ENCODE data around the gene CCDC88A. TPM values are rescaled to one million over a fixed set of nuclear protein-coding genes. Genes with fewer than 3 reads are reported as not detected.

Gene CCDC88A
- total and polyA plus RNA-seq, 2 experiments from 2014 or later, result 144 to 169 TPM

- no peak for TF ChIP-seq POLR2AphosphoS5 (IDR thresholded peaks at IDR 0.05; ENCODE audit: low read depth)
- no peak for TF ChIP-seq ZNF331 (CRISPR knock-in tag; IDR thresholded peaks at IDR 0.05; ENCODE audit: low read depth)
- TF ChIP-seq JUNB (IDR thresholded peaks at IDR 0.05; ENCODE audit: unreplicated experiment), result no peak
- TF ChIP-seq EZH2 (IDR thresholded peaks at IDR 0.05; ENCODE audit: low read depth, unreplicated experiment), result no peak
- no peak for TF ChIP-seq NANOG (IDR thresholded peaks at IDR 0.05; ENCODE audit: borderline replicate concordance)
- no peak for TF ChIP-seq STAT1 (IDR thresholded peaks at IDR 0.05; ENCODE audit: unreplicated experiment)
Observed at GRCh38 chr2:55309446-55309845, 110.2 kb downstream of the CCDC88A start (continued).

GRCh38 chr2:55302241-55302640 lies 117.4 kb downstream of the CCDC88A start:
- Histone ChIP-seq H2AFZ (no peak overlapping the region), H3K79me2 (replicated peaks; ENCODE audit: insufficient read depth) (no peaks in the 10 kb centered on the region), H3K27me3 (ENCODE audit: insufficient read depth) (no peaks in the 10 kb centered on the region), H3K9me2 (ENCODE audit: insufficient read depth) (no peaks in the 10 kb centered on the region), H3F3A (replicated peaks; ENCODE audit: low read depth) (no peaks in the 10 kb centered on the region), H3K4me3 (no peak overlapping the region), H3K4me1 (ENCODE audit: insufficient read depth) (no peaks in the 10 kb centered on the region), H3K27ac (ENCODE audit: low read depth) (no peak overlapping the region), H3K4me2 (no peak overlapping the region), H3K36me3 (ENCODE audit: insufficient read depth) (peaks cover 18% of the 10 kb centered on the region), H4K20me1 (replicated peaks; ENCODE audit: insufficient read depth) (no peaks in the 10 kb centered on the region; the same call in 1 of the 2 replicates)
- DNase-seq (ENCODE audit: low spot score) (no peak), ATAC-seq (no peak)
- H3K9me3 Mint-ChIP-seq, result no peaks in the 10 kb centered on the region
- TF ChIP-seq ZNF114 (CRISPR knock-in tag; IDR thresholded peaks at IDR 0.05), result no peak
- TF ChIP-seq EZH2 (IDR thresholded peaks at IDR 0.05; ENCODE audit: low read depth, unreplicated experiment), result no peak
- no peak for TF ChIP-seq ZNF462 (CRISPR knock-in tag; IDR thresholded peaks at IDR 0.05)
- TF ChIP-seq REST (IDR thresholded peaks at IDR 0.05; ENCODE audit: unreplicated experiment), result no peak
- TF ChIP-seq NANOG (IDR thresholded peaks at IDR 0.05; ENCODE audit: borderline replicate concordance), result no peak
- H3K36me3 Mint-ChIP-seq (ENCODE audit: low read depth), result peaks cover 13% of the 10 kb centered on the region; the same call in 2 of the 3 replicates
- H3K4me3 Mint-ChIP-seq, result no peak overlapping the region
- peaks cover 2% of the 10 kb centered on the region for H3K27me3 Mint-ChIP-seq (ENCODE audit: insufficient read depth, low read depth, poor library complexity)
- no peak overlapping the region for H3K27ac Mint-ChIP-seq
- H3K4me1 Mint-ChIP-seq, result no peaks in the 10 kb centered on the region
